ENCODE data around the gene UBE3D. TPM values are rescaled to one million over a fixed set of nuclear protein-coding genes. Genes with fewer than 3 reads are reported as not detected.
"Not testable (repeated sequence)": the region's sequence is repeated elsewhere in the genome, so short reads cannot be mapped to it uniquely, and the experiment has no call there.

Gene UBE3D
- total RNA-seq, 2 experiments from 2014 or later = 4.0 to 4.2 TPM

- no peaks in the 10 kb centered on the region for H3K4me1 Mint-ChIP-seq
- no peak overlapping the region for H3K4me3 Mint-ChIP-seq
- ChIA-PET CTCF (interaction anchor here (1.0 kb wide), 1 partner anchor 13 kb away, joined by 3 read pairs; no protein-coding TSS in a partner anchor), POLR2A (no interaction called here)
- H3K27me3 Mint-ChIP-seq = no peaks in the 10 kb centered on the region
- H3K36me3 Mint-ChIP-seq (ENCODE audit: low read depth) = peaks cover 2% of the 10 kb centered on the region
- no peak overlapping the region for H3K27ac Mint-ChIP-seq
- DNase-seq = no peak
- H3K9me3 Mint-ChIP-seq = no peaks in the 10 kb centered on the region
Measured at GRCh38 chr6:82957171-82957867, 108.3 kb downstream of the UBE3D start.

GRCh38 chr6:82955841-82956240 is 109.8 kb downstream of the UBE3D start:
- Mint-ChIP-seq H3K27me3 (no peaks in the 10 kb centered on the region), H3K4me1 (no peaks in the 10 kb centered on the region), H3K9me3 (no peaks in the 10 kb centered on the region), H3K4me3 (no peak overlapping the region), H3K27ac (no peak overlapping the region), H3K36me3 (ENCODE audit: low read depth) (peaks cover 2% of the 10 kb centered on the region)
- ChIA-PET POLR2A (no interaction called here), CTCF (no interaction called here)
- DNase-seq = no peak

- H3K36me3 Mint-ChIP-seq (ENCODE audit: low read depth) = peaks cover 2% of the 10 kb centered on the region
- no peaks in the 10 kb centered on the region for H3K9me3 Mint-ChIP-seq
- POLR2A ChIA-PET = no interaction called here
- H3K27ac Mint-ChIP-seq = no peak overlapping the region
- H3K27me3 Mint-ChIP-seq = no peaks in the 10 kb centered on the region
- CTCF ChIA-PET = interaction anchor here (0.8 kb wide), 1 partner anchor 13 kb away, joined by 3 read pairs; no protein-coding TSS in a partner anchor
- no peak for DNase-seq
- no peak overlapping the region for H3K4me3 Mint-ChIP-seq
- H3K4me1 Mint-ChIP-seq = no peaks in the 10 kb centered on the region
Measured at GRCh38 chr6:82954937-82955577, 110.6 kb downstream of the UBE3D start.

GRCh38 chr6:82954356-82954755 is 111.3 kb downstream of the UBE3D start:
- H3K27me3 Mint-ChIP-seq = no peaks in the 10 kb centered on the region
- no peak overlapping the region for H3K27ac Mint-ChIP-seq
- H3K9me3 Mint-ChIP-seq = peaks cover 2% of the 10 kb centered on the region
- H3K4me1 Mint-ChIP-seq = no peaks in the 10 kb centered on the region
- DNase-seq = no peak
- ChIA-PET CTCF (interaction anchor here (0.8 kb wide), 1 partner anchor 12 kb away, joined by 3 read pairs; no protein-coding TSS in a partner anchor), POLR2A (no interaction called here)
- no peak overlapping the region for H3K4me3 Mint-ChIP-seq
- H3K36me3 Mint-ChIP-seq (ENCODE audit: low read depth) = peaks cover 2% of the 10 kb centered on the region

GRCh38 chr6:82953871-82954270 is 111.8 kb downstream of the UBE3D start:
- CTCF ChIA-PET = no interaction called here
- H3K4me1 Mint-ChIP-seq = no peaks in the 10 kb centered on the region
- H3K36me3 Mint-ChIP-seq (ENCODE audit: low read depth) = peaks cover 2% of the 10 kb centered on the region
- no peak for DNase-seq
- peaks cover 2% of the 10 kb centered on the region for H3K9me3 Mint-ChIP-seq
- POLR2A ChIA-PET = no interaction called here
- H3K27ac Mint-ChIP-seq = no peak overlapping the region
- H3K4me3 Mint-ChIP-seq = no peak overlapping the region
- H3K27me3 Mint-ChIP-seq = no peaks in the 10 kb centered on the region

GRCh38 chr6:82951935-82952334 is 113.7 kb downstream of the UBE3D start:
- H3K9me3 Mint-ChIP-seq = peaks cover 2% of the 10 kb centered on the region
- H3K27me3 Mint-ChIP-seq = no peaks in the 10 kb centered on the region
- no peak overlapping the region for H3K27ac Mint-ChIP-seq
- DNase-seq = no peak
- no peaks in the 10 kb centered on the region for H3K4me1 Mint-ChIP-seq
- peaks cover 2% of the 10 kb centered on the region for H3K36me3 Mint-ChIP-seq (ENCODE audit: low read depth)
- ChIA-PET POLR2A (no interaction called here), CTCF (no interaction called here)
- no peak overlapping the region for H3K4me3 Mint-ChIP-seq

GRCh38 chr6:82951389-82951788 is 114.3 kb downstream of the UBE3D start:
- ChIA-PET POLR2A (no interaction called here), CTCF (no interaction called here)
- no peak for DNase-seq
- Mint-ChIP-seq H3K27ac (no peak overlapping the region), H3K27me3 (no peaks in the 10 kb centered on the region), H3K36me3 (ENCODE audit: low read depth) (peaks cover 2% of the 10 kb centered on the region), H3K4me3 (no peak overlapping the region), H3K9me3 (peaks cover 2% of the 10 kb centered on the region), H3K4me1 (no peaks in the 10 kb centered on the region)

GRCh38 chr6:82930915-82931314 is 134.7 kb downstream of the UBE3D start:
- H3K36me3 Mint-ChIP-seq (ENCODE audit: low read depth) = peaks cover 29% of the 10 kb centered on the region
- POLR2A ChIA-PET, H3K27ac Mint-ChIP-seq, H3K27me3 Mint-ChIP-seq, CTCF ChIA-PET, H3K4me1 Mint-ChIP-seq, H3K4me3 Mint-ChIP-seq, DNase-seq: not testable (repeated sequence)
- peaks cover 33% of the 10 kb centered on the region for H3K9me3 Mint-ChIP-seq

- ChIA-PET CTCF (no interaction called here), POLR2A (no interaction called here)
- Mint-ChIP-seq H3K4me1 (no peaks in the 10 kb centered on the region), H3K27me3 (no peaks in the 10 kb centered on the region), H3K4me3 (no peak overlapping the region), H3K36me3 (ENCODE audit: low read depth) (peaks cover 5% of the 10 kb centered on the region), H3K9me3 (peaks cover 5% of the 10 kb centered on the region), H3K27ac (no peak overlapping the region)
- no peak for DNase-seq
Measured at GRCh38 chr6:82924799-82925535, 140.7 kb downstream of the UBE3D start.

GRCh38 chr6:82921258-82921657 is 144.4 kb downstream of the UBE3D start:
- CTCF ChIA-PET = no interaction called here
- Mint-ChIP-seq H3K4me1 (no peaks in the 10 kb centered on the region), H3K27me3 (no peaks in the 10 kb centered on the region), H3K27ac (no peak overlapping the region), H3K4me3 (no peak overlapping the region), H3K9me3 (peaks cover 8% of the 10 kb centered on the region), H3K36me3 (ENCODE audit: low read depth) (peaks cover 5% of the 10 kb centered on the region)
- POLR2A ChIA-PET = no interaction called here
- DNase-seq = no peak

GRCh38 chr6:82917346-82918064 is 148.1 kb downstream of the UBE3D start:
- POLR2A ChIA-PET = no interaction called here
- Mint-ChIP-seq H3K36me3 (ENCODE audit: low read depth) (no peaks in the 10 kb centered on the region), H3K4me3 (no peak overlapping the region), H3K4me1 (no peaks in the 10 kb centered on the region), H3K9me3 (peaks cover 8% of the 10 kb centered on the region), H3K27ac (no peak overlapping the region), H3K27me3 (no peaks in the 10 kb centered on the region)
- DNase-seq = no peak
- CTCF ChIA-PET = no interaction called here

- H3K27me3 Mint-ChIP-seq = no peaks in the 10 kb centered on the region
- DNase-seq = no peak
- H3K4me3 Mint-ChIP-seq = no peak overlapping the region
- H3K36me3 Mint-ChIP-seq (ENCODE audit: low read depth) = no peaks in the 10 kb centered on the region
- H3K9me3 Mint-ChIP-seq = peaks cover 8% of the 10 kb centered on the region
- H3K4me1 Mint-ChIP-seq = no peaks in the 10 kb centered on the region
- ChIA-PET CTCF (interaction anchor here (0.6 to 1.1 kb wide), 2 partner anchors 150 to 1174 kb away, joined by 3 to 4 read pairs; partner anchors contain the start of gene UBE3D), POLR2A (no interaction called here)
- no peak overlapping the region for H3K27ac Mint-ChIP-seq
Measured at GRCh38 chr6:82915666-82916065, 150.0 kb downstream of the UBE3D start.

- H3K27me3 Mint-ChIP-seq = no peaks in the 10 kb centered on the region
- no peaks in the 10 kb centered on the region for H3K36me3 Mint-ChIP-seq (ENCODE audit: low read depth)
- no peaks in the 10 kb centered on the region for H3K4me1 Mint-ChIP-seq
- no peak overlapping the region for H3K27ac Mint-ChIP-seq
- peaks cover 6% of the 10 kb centered on the region for H3K9me3 Mint-ChIP-seq
- ChIA-PET CTCF (interaction anchor here (1.1 kb wide), 1 partner anchor 151 kb away, joined by 4 read pairs; the partner anchor contains the start of gene UBE3D), POLR2A (no interaction called here)
- no peak overlapping the region for H3K4me3 Mint-ChIP-seq
- DNase-seq = no peak
Measured at GRCh38 chr6:82914511-82914910, 151.1 kb downstream of the UBE3D start.

Data from activated CD4-positive, alpha-beta T cell treated with anti-CD3 and anti-CD28 coated beads, Interleukin-2, amount 10 ng/mL, durations not matched to agents 7 days and 5 days (primary cell).